COLO668 (cell line): ENCODE data around the gene FAM200A.
"Not testable (repeated sequence)": the region's sequence is repeated elsewhere in the genome, so short reads cannot be mapped to it uniquely, and the experiment has no call there.

Experiments used
- DNase-seq: peaks from one replicate; lab custom pipeline; 2025; ENCODE audit not compliant: unreplicated experiment; lab: John Stamatoyannopoulos, UW

Gene FAM200A

DNA sequence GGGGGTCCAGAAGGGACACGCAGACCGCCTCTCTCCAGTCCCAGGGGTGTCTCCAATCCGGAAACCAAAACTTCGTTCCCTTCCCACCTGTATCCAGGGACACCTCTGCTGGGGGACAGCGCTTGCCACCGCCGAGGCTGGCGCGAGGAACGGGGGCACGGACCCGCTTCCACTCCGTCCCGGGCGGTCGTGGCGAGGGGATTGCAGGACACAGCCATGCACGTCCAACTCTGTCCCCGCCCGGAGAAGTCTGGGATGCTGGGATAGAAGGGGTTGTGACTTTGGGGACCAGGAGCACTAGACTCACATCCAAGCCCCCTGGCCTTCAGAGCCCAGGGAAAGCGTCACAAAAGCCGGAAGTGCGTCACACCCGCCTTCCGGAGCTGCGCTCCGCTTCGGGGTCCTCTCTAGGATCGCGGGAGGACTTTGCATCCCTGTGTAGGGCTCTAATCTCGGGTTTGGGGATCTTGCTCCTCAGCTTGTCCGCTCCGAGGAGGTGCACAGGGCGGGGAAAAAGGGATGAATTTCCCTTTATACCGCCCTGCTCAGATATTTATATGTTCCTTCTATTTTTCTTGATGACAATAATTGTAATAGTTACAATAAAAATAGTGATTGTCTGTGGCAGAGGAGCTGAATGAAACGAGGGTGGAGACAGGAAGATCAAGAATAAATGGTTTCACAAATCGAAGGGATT is at the start of gene FAM200A:
FAM200A (minus strand) TSS at position 348 of the 697 bp plus-strand sequence. CDS start 3,707 bp downstream, outside the sequence.
- peak; percentile 94 for DNase-seq

DNA sequence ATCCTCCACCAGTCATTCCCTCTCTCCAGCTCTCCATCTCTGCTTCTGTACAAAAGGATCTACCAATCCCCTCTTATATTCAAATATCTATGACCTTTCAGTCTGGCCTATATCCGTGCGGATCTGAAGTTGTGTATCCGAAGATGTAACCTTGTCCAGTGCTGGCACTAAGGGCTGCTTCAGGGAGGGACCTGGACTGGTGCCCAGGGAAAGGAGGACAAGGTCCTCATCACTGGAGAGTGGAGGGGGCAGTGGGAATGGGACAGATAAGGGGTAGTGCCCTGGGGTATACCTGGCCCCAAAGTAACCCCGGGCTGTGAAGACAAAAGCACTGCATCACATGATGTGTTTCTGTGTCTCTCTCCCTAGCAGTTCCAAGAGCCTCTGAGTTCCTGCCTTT is 47.9 kb upstream of the FAM200A start:
- DNase-seq, result no peak

GRCh38 chr7:99597762-99598501 is 46.0 kb upstream of the FAM200A start, which contains the start of gene TMEM225B:
Gene TMEM225B, plus strand, starts transcription at chr7:99598267. Its CDS starts 6,122 bp downstream, at chr7:99604389.
- peak; percentile 19 for DNase-seq

GRCh38 chr7:99596408-99596955 is 44.6 kb upstream of the FAM200A start:
- no peak for DNase-seq

GRCh38 chr7:99594948-99595745 is 43.2 kb upstream of the FAM200A start:
- no peak for DNase-seq

DNA sequence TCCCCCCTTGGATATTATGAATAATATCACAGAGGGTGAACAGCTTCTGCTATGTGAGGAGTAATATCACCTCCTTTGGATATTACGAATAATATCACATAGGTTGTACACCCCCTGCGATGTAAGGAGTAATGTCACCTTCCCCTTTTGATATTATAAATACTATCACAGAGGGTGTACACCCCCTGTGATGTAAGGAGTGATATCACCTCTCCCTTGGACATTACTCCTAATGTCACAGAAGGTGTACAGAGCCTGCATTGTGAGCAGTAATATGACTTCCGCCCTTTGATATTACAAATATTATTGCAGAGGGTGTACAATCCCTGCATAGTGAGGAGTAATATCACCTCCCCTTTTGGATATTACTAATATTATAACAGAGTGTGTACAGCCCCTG is 37.0 kb upstream of the FAM200A start:
- no peak for DNase-seq

DNA sequence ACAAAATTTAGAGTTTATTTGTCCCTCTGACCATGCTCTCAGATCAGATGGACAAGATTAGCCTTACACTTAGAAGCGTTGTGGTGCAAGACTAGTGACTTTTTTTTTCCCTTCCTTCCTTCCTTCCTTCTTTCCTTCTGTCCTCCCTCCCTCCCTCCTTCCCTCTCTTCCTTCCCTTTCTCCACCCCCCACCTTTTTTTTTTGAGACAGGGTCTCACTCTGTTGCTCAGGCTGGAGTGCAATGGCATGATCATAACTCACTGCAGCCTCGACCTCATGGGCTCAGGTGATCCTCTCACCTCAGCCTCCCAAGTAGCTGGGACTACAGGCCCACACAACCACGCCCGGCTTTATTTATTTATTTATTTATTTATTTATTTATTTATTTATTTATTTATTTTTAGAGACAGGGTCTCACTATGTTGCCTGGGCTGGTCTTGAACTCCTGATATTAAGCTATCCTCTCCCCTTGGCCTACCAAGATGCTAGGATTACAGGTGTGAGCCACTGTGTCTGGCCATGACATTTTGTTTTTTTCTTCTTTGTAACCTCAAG is 28.9 kb upstream of the FAM200A start:
- not testable (repeated sequence) for DNase-seq

- peak; percentile 39 for DNase-seq
These were observed 28.3 kb upstream of the FAM200A start for GRCh38 chr7:99579956-99580777.

- no peak for DNase-seq
These were observed 27.5 kb upstream of the FAM200A start for GRCh38 chr7:99579281-99579955.

DNA sequence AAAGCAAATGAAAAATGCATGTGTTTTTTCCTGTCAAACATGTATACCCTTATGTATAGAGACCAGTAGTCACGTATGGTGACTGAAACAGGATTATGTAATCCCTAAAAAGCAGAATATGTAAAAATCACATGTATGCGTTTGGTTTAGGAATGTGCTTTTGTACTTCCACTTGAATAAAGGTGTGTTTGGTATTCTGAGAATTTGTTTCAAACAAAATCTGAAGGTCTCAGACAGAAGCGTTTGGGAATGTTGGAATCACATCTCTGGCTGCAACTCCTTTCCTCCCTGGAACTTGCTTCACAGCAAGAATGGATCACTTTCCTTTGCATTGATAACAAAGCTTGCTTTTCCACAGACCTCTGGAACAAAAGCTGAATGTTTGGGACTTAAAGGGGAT is 24.3 kb upstream of the FAM200A start:
- DNase-seq, result no peak

DNA sequence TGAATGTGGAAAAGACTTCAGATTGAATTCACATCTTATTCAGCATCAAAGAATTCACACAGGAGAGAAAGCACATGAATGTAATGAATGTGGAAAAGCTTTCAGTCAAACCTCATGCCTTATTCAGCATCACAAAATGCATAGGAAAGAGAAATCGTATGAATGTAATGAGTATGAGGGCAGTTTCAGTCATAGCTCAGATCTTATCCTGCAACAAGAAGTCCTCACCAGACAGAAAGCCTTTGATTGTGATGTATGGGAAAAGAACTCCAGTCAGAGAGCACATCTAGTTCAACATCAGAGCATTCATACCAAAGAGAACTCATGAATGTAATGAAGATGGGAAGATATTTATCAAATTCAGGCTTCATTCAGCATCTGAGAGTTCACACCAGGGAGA is 21.3 kb upstream of the FAM200A start:
- DNase-seq, result no peak

DNA sequence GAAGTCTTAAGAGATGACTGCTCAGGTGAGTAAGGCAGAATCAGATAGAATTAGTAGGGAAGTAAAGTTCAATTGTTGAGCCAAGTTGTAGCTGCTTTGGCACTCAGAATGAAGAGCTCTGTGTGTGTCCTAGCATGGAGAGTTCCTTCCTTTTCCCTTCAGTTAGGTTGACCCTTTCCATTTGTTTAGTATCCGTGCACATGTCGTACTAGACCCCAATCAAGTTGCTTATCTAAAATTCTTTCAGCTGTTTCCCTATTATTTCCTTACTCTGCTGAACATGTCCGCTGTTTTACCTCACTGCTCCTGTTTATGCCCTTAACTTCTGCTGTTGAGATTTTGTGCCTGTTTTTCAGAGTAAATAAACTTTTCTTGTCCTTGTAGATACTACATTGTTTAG is 19.9 kb upstream of the FAM200A start:
- no peak for DNase-seq

DNA sequence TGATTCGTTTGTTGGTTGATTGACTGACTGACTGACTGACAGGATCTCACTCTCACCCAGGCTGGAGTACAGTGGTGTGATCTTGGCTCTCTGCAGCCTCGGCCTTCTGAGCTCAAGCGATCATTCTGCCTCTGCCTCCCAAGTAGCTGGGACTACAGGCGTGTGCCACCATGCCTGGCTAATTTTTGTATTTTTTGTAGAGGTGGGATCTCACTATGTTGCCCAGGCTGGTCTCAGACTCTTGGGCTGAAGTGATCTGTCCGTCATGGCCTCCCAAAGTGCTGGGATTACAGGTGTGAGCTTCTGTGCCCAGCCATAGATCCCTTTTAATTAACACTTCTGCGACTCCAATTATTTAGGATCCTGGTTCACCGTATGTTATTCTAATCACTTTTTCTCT is 16.9 kb upstream of the FAM200A start:
- not testable (repeated sequence) for DNase-seq

DNA sequence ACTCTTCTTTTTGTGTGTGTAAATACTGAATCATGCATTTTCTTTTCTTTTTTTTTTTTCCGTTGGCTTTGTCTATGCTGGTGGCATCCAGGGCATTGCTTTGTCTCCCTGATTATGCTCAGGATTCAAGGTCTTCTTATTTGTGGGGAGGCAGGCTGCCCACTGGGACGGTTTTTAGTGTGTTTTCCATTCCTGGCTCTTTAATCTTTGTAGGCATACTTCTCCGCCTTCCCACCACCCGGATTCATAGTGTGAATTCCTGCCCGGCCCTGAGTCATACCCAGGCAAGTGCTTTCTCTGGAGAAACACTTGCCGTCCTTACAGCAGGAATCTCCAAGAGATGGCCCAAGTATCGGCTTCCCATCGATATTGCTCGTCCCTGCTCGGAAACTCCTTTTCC is 11.7 kb upstream of the FAM200A start:
- DNase-seq, result no peak

- DNase-seq, result no peak
These were observed 10.9 kb upstream of the FAM200A start for GRCh38 chr7:99562832-99563231.

DNA sequence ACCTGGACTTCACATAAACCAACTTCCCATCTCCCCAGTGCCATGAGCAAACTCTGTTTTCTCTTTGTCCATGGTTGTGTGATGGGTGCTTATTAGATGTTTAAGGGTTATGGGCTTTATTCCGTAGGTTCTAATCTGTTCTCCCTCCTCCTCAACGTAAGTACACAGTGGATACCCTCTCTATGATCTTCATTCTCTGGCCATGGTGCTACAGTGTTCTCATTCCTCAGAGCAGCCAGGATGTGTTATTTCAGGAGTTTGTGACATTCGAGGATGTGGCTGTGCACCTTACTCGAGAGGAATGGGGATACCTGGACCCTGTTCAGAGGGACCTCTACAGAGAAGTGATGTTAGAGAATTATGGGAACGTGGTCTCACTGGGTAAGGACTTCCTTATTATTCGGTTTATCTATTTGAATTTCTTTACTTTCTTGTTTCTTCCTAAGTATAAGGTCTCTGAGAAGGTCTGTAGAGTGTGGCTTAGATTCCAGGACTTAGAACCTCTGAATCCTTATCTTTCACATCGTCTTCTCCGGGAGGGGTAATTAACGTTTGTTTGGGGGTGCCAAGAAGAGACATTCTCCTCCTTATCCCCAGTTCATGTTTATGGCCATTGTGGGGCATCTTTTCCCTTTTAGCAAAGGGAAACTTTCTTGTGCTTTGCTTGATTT is 10.3 kb upstream of the FAM200A start:
- no peak for DNase-seq

GRCh38 chr7:99561737-99562051 is 9.8 kb upstream of the FAM200A start:
- no peak for DNase-seq

- DNase-seq, result no peak
These were observed 9.2 kb upstream of the FAM200A start for GRCh38 chr7:99560834-99561736.
